ENCODE results near the gene MAST4.

The MAST4 gene

GRCh38 chr5:67029481-67029880 is 433.3 kb downstream of the MAST4 start:
- Histone ChIP-seq H3K27me3 (ENCODE audit: control insufficient read depth in 5 of 5, insufficient read depth in 4 of 5, low read length in 5 of 5) (no peaks in the 10 kb centered on the region), H3K36me3 (ENCODE audit: control insufficient read depth in 5 of 5, insufficient read depth in 5 of 5, low read length in 5 of 5) (no peaks in the 10 kb centered on the region), H3K9me3 (ENCODE audit: control insufficient read depth in 5 of 5, low read length in 5 of 5) (no peaks in the 10 kb centered on the region), H3K27ac (ENCODE audit: low read depth, low read length) (no peak overlapping the region), H3K4me1 (ENCODE audit: control insufficient read depth in 5 of 5, insufficient read depth in 5 of 5, low read length in 5 of 5) (peaks cover 0 to 41% (median 39%) of the 10 kb centered on the region in 5 donors), H3K4me3 (ENCODE audit: low read depth in 1 of 5, low read length in 5 of 5) (no peak overlapping the region), H3K9ac (ENCODE audit: low read length in 5 of 5) (no peak overlapping the region)

- Histone ChIP-seq H3K4me1 (ENCODE audit: control insufficient read depth in 5 of 5, insufficient read depth in 5 of 5, low read length in 5 of 5) (peaks cover 0 to 47% (median 39%) of the 10 kb centered on the region in 5 donors), H3K4me3 (ENCODE audit: low read depth in 1 of 5, low read length in 5 of 5) (no peak overlapping the region), H3K36me3 (ENCODE audit: control insufficient read depth in 5 of 5, insufficient read depth in 5 of 5, low read length in 5 of 5) (no peaks in the 10 kb centered on the region), H3K9me3 (ENCODE audit: control insufficient read depth in 5 of 5, low read length in 5 of 5) (no peaks in the 10 kb centered on the region), H3K27ac (ENCODE audit: low read depth, low read length) (peak overlapping the region; percentile 31), H3K9ac (ENCODE audit: low read length in 5 of 5) (no peak overlapping the region), H3K27me3 (ENCODE audit: control insufficient read depth in 5 of 5, insufficient read depth in 4 of 5, low read length in 5 of 5) (no peaks in the 10 kb centered on the region)
These were observed 434.3 kb downstream of the MAST4 start for GRCh38 chr5:67030289-67031056.

GRCh38 chr5:67031057-67031443 is 434.9 kb downstream of the MAST4 start:
- Histone ChIP-seq H3K4me1 (ENCODE audit: control insufficient read depth in 5 of 5, insufficient read depth in 5 of 5, low read length in 5 of 5) (peaks cover 0 to 51% (median 39%) of the 10 kb centered on the region in 5 donors), H3K9me3 (ENCODE audit: control insufficient read depth in 5 of 5, low read length in 5 of 5) (no peaks in the 10 kb centered on the region), H3K36me3 (ENCODE audit: control insufficient read depth in 5 of 5, insufficient read depth in 5 of 5, low read length in 5 of 5) (no peaks in the 10 kb centered on the region), H3K27ac (ENCODE audit: low read depth, low read length) (peak overlapping the region; percentile 31), H3K27me3 (ENCODE audit: control insufficient read depth in 5 of 5, insufficient read depth in 4 of 5, low read length in 5 of 5) (no peaks in the 10 kb centered on the region), H3K9ac (ENCODE audit: low read length in 5 of 5) (peak overlapping the region in 1 of 5 donors; percentile 16), H3K4me3 (ENCODE audit: low read depth in 1 of 5, low read length in 5 of 5) (no peak overlapping the region)

GRCh38 chr5:67031692-67032091 is 435.5 kb downstream of the MAST4 start:
- peak overlapping the region in 1 of 5 donors; percentile 16 for H3K9ac ChIP-seq (ENCODE audit: low read length in 5 of 5)

GRCh38 chr5:67032921-67033664 is 436.9 kb downstream of the MAST4 start:
- Histone ChIP-seq H3K36me3 (ENCODE audit: control insufficient read depth in 5 of 5, insufficient read depth in 5 of 5, low read length in 5 of 5) (no peaks in the 10 kb centered on the region), H3K9ac (ENCODE audit: low read length in 5 of 5) (peak overlapping the region in 1 of 5 donors; percentile 51), H3K27me3 (ENCODE audit: control insufficient read depth in 5 of 5, insufficient read depth in 4 of 5, low read length in 5 of 5) (no peaks in the 10 kb centered on the region), H3K4me3 (ENCODE audit: low read depth in 1 of 5, low read length in 5 of 5) (no peak overlapping the region), H3K27ac (ENCODE audit: low read depth, low read length) (peak overlapping the region; percentile 31), H3K4me1 (ENCODE audit: control insufficient read depth in 5 of 5, insufficient read depth in 5 of 5, low read length in 5 of 5) (peaks cover 0 to 52% (median 36%) of the 10 kb centered on the region in 5 donors), H3K9me3 (ENCODE audit: control insufficient read depth in 5 of 5, low read length in 5 of 5) (no peaks in the 10 kb centered on the region)

More at GRCh38 chr5:67031692-67032091, 435.5 kb downstream of the MAST4 start:
- no peak overlapping the region for H3K4me3 ChIP-seq (ENCODE audit: low read depth in 1 of 5, low read length in 5 of 5)
- peaks cover 0 to 54% (median 36%) of the 10 kb centered on the region in 5 donors for H3K4me1 ChIP-seq (ENCODE audit: control insufficient read depth in 5 of 5, insufficient read depth in 5 of 5, low read length in 5 of 5)
- no peaks in the 10 kb centered on the region for H3K27me3 ChIP-seq (ENCODE audit: control insufficient read depth in 5 of 5, insufficient read depth in 4 of 5, low read length in 5 of 5)
- peak overlapping the region; percentile 31 for H3K27ac ChIP-seq (ENCODE audit: low read depth, low read length)
- no peaks in the 10 kb centered on the region for H3K9me3 ChIP-seq (ENCODE audit: control insufficient read depth in 5 of 5, low read length in 5 of 5)
- H3K36me3 ChIP-seq (ENCODE audit: control insufficient read depth in 5 of 5, insufficient read depth in 5 of 5, low read length in 5 of 5) = no peaks in the 10 kb centered on the region

- Histone ChIP-seq H3K9me3 (ENCODE audit: control insufficient read depth in 5 of 5, low read length in 5 of 5) (no peaks in the 10 kb centered on the region), H3K27ac (ENCODE audit: low read depth, low read length) (no peak overlapping the region), H3K36me3 (ENCODE audit: control insufficient read depth in 5 of 5, insufficient read depth in 5 of 5, low read length in 5 of 5) (no peaks in the 10 kb centered on the region), H3K9ac (ENCODE audit: low read length in 5 of 5) (peak overlapping the region in 1 of 5 donors; percentile 51), H3K4me1 (ENCODE audit: control insufficient read depth in 5 of 5, insufficient read depth in 5 of 5, low read length in 5 of 5) (peaks cover 0 to 60% (median 41%) of the 10 kb centered on the region in 5 donors), H3K4me3 (ENCODE audit: low read depth in 1 of 5, low read length in 5 of 5) (no peak overlapping the region), H3K27me3 (ENCODE audit: control insufficient read depth in 5 of 5, insufficient read depth in 4 of 5, low read length in 5 of 5) (no peaks in the 10 kb centered on the region)
These were observed 437.9 kb downstream of the MAST4 start for GRCh38 chr5:67033880-67034651.

- H3K27me3 ChIP-seq (ENCODE audit: control insufficient read depth in 5 of 5, insufficient read depth in 4 of 5, low read length in 5 of 5) = no peaks in the 10 kb centered on the region
- no peak overlapping the region for H3K27ac ChIP-seq (ENCODE audit: low read depth, low read length)
- no peaks in the 10 kb centered on the region for H3K36me3 ChIP-seq (ENCODE audit: control insufficient read depth in 5 of 5, insufficient read depth in 5 of 5, low read length in 5 of 5)
- H3K4me3 ChIP-seq (ENCODE audit: low read depth in 1 of 5, low read length in 5 of 5) = no peak overlapping the region
- H3K4me1 ChIP-seq (ENCODE audit: control insufficient read depth in 5 of 5, insufficient read depth in 5 of 5, low read length in 5 of 5) = peaks cover 0 to 64% (median 39%) of the 10 kb centered on the region in 5 donors
- H3K9ac ChIP-seq (ENCODE audit: low read length in 5 of 5) = no peak overlapping the region
- H3K9me3 ChIP-seq (ENCODE audit: control insufficient read depth in 5 of 5, low read length in 5 of 5) = no peaks in the 10 kb centered on the region
These were observed 439.0 kb downstream of the MAST4 start for GRCh38 chr5:67035098-67035740.

GRCh38 chr5:67037171-67037570 is 441.0 kb downstream of the MAST4 start:
- H3K9ac ChIP-seq (ENCODE audit: low read length in 5 of 5) = no peak overlapping the region
- H3K4me1 ChIP-seq (ENCODE audit: control insufficient read depth in 5 of 5, insufficient read depth in 5 of 5, low read length in 5 of 5) = peaks cover 0 to 51% (median 19%) of the 10 kb centered on the region in 5 donors
- H3K27me3 ChIP-seq (ENCODE audit: control insufficient read depth in 5 of 5, insufficient read depth in 4 of 5, low read length in 5 of 5) = no peaks in the 10 kb centered on the region
- H3K36me3 ChIP-seq (ENCODE audit: control insufficient read depth in 5 of 5, insufficient read depth in 5 of 5, low read length in 5 of 5) = no peaks in the 10 kb centered on the region
- no peak overlapping the region for H3K27ac ChIP-seq (ENCODE audit: low read depth, low read length)
- no peaks in the 10 kb centered on the region for H3K9me3 ChIP-seq (ENCODE audit: control insufficient read depth in 5 of 5, low read length in 5 of 5)
- H3K4me3 ChIP-seq (ENCODE audit: low read depth in 1 of 5, low read length in 5 of 5) = no peak overlapping the region

GRCh38 chr5:67038817-67039603 is 442.8 kb downstream of the MAST4 start:
- Histone ChIP-seq H3K27me3 (ENCODE audit: control insufficient read depth in 5 of 5, insufficient read depth in 4 of 5, low read length in 5 of 5) (no peaks in the 10 kb centered on the region), H3K36me3 (ENCODE audit: control insufficient read depth in 5 of 5, insufficient read depth in 5 of 5, low read length in 5 of 5) (no peaks in the 10 kb centered on the region), H3K27ac (ENCODE audit: low read depth, low read length) (no peak overlapping the region), H3K4me3 (ENCODE audit: low read depth in 1 of 5, low read length in 5 of 5) (no peak overlapping the region), H3K9ac (ENCODE audit: low read length in 5 of 5) (no peak overlapping the region), H3K4me1 (ENCODE audit: control insufficient read depth in 5 of 5, insufficient read depth in 5 of 5, low read length in 5 of 5) (peaks cover 0 to 43% (median 10%) of the 10 kb centered on the region in 5 donors), H3K9me3 (ENCODE audit: control insufficient read depth in 5 of 5, low read length in 5 of 5) (no peaks in the 10 kb centered on the region)
